Cardiac fibroblast (primary cell): ENCODE data around the gene CADM2.

Experiments
- DNase-seq, 2 donors: peaks; one replicate each; pipeline versions ENCODE4 v3.0.0 to v3.0.0-alpha.2; 2010; ENCODE audit warnings: low read depth in 2 of 2
- H3K4me3 ChIP-seq, 2 donors: replicated peaks in 1 of 2; 1 replicate in 1 of 2; 2 replicates in 1 of 2; pipeline ENCODE4 v1.5.1; 2011; ENCODE audit warnings: low read depth in 2 of 2, low read length in 2 of 2, mild to moderate bottlenecking in 2 of 2, moderate library complexity in 1 of 2
- TF ChIP-seq, protein P1 (sequence below): IDR thresholded peaks from one replicate; pipeline ENCODE4 v1.5.1; 2011; ENCODE audit warnings: low read depth, mild to moderate bottlenecking, low read length, inconsistent platforms

CADM2 gene

DNA sequence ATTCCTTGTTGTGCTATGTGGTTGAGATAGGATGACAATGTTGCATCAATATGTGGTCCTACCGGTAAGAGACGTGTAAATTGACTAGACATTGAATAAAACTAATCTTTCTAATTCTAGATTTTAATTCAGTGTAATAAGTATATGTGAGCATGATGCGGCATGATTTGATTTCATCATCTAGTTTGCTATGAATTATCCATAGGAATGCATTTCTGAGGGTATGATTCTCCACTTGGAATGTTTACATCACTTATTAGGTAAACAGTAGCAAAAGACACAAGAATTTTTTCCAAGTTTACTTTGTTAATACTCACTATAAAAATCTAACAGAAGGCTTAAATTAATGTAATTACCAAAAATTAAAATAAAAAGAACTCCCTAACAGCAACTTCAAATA, 353.5 kb downstream of the CADM2 start:
- DNase-seq, result peak in 1 of 2 donors; percentile 1
- TF ChIP-seq, protein P1, sequence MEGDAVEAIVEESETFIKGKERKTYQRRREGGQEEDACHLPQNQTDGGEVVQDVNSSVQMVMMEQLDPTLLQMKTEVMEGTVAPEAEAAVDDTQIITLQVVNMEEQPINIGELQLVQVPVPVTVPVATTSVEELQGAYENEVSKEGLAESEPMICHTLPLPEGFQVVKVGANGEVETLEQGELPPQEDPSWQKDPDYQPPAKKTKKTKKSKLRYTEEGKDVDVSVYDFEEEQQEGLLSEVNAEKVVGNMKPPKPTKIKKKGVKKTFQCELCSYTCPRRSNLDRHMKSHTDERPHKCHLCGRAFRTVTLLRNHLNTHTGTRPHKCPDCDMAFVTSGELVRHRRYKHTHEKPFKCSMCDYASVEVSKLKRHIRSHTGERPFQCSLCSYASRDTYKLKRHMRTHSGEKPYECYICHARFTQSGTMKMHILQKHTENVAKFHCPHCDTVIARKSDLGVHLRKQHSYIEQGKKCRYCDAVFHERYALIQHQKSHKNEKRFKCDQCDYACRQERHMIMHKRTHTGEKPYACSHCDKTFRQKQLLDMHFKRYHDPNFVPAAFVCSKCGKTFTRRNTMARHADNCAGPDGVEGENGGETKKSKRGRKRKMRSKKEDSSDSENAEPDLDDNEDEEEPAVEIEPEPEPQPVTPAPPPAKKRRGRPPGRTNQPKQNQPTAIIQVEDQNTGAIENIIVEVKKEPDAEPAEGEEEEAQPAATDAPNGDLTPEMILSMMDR, result no peak
- no peak overlapping the region for H3K4me3 ChIP-seq

- TF ChIP-seq, protein P1, result no peak
- no peak for DNase-seq
- H3K4me3 ChIP-seq, result no peak overlapping the region
These were observed 354.6 kb downstream of the CADM2 start for GRCh38 chr3:85313380-85313779.

GRCh38 chr3:85316252-85316651, 357.5 kb downstream of the CADM2 start:
- no peak for DNase-seq
- TF ChIP-seq, protein P1, result no peak
- H3K4me3 ChIP-seq, result no peak overlapping the region

GRCh38 chr3:85321892-85322291, 363.1 kb downstream of the CADM2 start:
- TF ChIP-seq, protein P1, result no peak
- DNase-seq, result no peak
- H3K4me3 ChIP-seq, result no peak overlapping the region

DNA sequence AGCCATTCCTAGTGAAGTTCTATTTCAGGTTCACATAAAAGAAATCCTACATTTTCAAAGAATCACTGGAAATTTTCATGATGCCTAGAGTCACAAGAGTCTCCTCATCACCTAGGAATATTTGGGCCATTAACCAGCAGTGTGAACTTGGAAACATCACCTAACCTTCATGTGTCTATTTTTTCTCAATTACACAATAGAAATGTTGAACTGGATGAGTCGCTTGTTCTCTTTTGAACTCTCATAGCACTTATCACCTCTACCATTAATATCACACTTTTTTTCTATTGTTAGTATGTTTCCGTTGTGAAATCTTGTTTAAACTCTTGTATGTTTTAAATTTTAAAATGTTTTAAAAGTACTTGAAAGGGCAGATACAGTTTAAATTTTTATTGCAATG, 371.3 kb downstream of the CADM2 start:
- no peak overlapping the region for H3K4me3 ChIP-seq
- no peak for DNase-seq
- TF ChIP-seq, protein P1, result no peak

DNA sequence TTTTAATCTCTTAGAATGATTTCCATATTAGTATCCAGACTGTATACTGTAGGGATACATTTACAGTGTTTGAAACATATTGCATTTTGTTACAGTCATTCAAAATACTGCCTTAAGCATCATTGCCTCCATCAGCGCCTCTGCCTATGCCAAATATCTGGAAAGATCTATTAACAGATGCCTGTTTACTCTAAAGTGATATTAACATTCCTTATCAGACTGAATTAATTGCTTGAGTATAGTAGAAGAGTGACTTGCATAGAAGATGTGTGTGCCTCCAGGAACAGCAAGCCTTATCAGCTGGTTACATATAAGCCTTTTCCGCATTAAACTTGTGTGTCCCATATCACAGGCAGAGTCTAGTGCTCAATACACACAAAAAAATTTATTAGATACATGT, 379.1 kb downstream of the CADM2 start:
- TF ChIP-seq, protein P1, result no peak
- DNase-seq, result no peak
- H3K4me3 ChIP-seq, result no peak overlapping the region

DNA sequence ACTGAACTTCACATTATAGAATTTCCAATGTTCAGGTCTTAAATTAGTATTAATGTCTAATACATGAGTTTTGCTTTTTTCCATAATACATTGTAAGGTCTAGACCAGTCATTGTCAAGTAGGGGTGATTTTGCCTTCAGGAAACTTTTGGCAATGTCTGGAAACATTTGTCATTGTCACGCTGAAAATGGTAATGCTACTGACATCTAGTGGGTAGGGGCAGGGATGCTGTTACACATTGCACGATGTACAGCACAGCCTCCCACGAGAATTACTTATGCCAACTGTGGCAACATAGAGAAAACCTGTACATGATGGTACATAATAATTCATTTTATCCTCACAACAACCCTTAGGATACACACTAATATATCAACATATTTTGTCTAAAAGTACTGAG, 384.1 kb downstream of the CADM2 start:
- TF ChIP-seq, protein P1, result no peak
- peak in 1 of 2 donors; percentile 0 for DNase-seq
- no peak overlapping the region for H3K4me3 ChIP-seq
